ENCODE data around the gene ATG101.

Gene ATG101

GRCh38 chr12:52041035-52041434, 28.7 kb upstream of the ATG101 start:
- in situ Hi-C loops (cut with HindIII; ENCODE audit: low sequenced_read_pairs): no loop called here

DNA sequence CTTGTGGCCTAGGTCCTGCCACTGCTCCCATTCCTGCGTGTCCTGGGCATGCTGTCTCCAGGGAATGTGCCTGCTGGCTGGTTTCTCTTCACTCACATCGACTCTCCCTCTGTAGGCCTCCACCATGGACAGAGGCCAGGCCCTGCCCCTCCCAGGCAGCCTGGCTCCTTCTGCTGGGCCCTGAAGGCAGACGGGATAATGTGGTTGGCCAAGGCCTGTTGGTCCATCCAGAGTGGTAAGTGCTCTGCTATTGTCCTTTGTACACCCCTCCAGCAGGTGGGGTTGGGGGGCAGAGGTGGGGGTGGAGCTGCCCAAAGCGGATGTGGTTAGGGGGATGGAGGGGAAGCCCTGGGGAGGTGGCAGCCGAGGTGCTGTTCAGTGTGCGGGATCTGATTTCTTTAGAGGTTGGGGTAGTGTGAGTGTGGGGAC, 28.1 kb upstream of the ATG101 start:
- in situ Hi-C loops (cut with HindIII; ENCODE audit: low sequenced_read_pairs): no loop called here

DNA sequence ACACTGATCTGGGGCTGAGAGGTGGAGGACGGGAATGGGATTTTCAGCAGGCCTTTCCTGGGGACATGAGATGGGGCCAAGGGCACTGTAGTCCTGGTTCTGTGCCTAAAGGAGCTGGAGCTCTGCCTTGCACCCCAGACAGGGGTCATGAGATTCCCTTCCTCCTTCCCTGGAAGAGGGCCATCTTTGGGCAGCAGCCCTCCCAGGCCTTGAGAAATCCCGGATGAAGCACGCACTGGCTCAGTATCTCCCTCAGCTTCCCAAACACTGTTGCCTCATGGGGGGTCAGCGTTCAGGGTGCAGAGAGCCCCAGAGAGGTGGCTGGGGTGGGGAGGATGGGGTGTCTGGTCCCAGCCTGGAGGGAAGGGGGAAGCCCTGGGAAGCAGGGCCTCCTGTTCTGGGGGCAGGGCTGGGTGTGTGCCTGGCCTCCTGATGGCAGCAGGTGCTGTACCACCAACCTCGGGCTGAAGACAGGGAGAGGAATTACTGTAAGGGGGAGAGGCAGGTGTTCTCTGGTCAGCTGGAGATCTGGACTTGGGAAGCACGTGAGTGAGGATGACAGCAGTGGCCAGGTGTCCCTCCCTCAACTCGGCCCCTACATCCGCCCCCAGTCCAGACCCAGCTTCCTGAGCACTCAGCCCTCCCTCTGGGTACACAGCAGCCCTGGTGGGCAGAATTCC, 26.9 kb upstream of the ATG101 start:
- in situ Hi-C loops (cut with HindIII; ENCODE audit: low sequenced_read_pairs): no loop called here

DNA sequence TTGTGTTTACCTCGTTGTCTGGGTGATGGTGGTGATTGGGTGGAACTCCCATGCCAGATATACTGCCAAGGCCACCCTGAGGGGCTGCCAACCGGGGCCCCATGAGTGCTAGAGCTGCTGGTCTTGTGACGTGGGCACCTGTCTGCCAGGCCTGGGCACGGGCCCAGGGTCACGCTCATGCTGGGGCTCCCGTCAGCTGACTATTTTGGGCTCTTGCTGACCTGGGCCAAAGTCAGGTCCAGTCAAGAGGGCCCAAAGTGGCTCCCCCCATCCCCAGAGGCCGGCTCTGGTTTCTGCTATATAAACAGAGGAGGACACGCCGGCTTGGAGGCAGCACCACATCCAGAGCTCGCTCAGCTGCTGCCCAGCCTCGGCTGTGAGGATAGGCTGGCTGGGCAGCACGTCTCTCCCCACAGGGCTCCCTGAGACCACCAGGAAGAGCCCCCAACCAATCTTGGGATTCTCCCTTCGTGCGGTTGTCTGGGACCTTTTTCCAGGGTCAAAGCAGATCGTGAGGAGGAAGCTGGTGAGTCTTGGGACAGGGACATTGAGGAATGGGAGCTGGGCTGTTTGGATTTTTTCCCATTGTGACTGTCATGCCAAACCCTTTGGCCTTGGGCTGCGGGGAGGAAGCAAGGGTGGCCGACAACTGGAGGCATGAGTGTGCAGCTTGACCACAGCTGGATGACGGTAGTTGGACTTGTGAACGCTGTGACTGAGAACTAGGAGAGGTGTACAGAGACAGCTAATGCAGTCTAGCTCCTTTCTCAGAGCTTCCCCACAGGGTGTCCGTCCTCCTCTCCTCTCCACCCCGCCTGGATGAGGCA, 26.2 kb upstream of the ATG101 start:
- in situ Hi-C loops (cut with HindIII; ENCODE audit: low sequenced_read_pairs): no loop called here

- in situ Hi-C loops (cut with HindIII; ENCODE audit: low sequenced_read_pairs): no loop called here
Observed at GRCh38 chr12:52044292-52044983, 25.3 kb upstream of the ATG101 start.

GRCh38 chr12:52045794-52046199, 24.0 kb upstream of the ATG101 start:
- in situ Hi-C loops (cut with HindIII; ENCODE audit: low sequenced_read_pairs): no loop called here

GRCh38 chr12:52046859-52047258, 22.9 kb upstream of the ATG101 start:
- in situ Hi-C loops (cut with HindIII; ENCODE audit: low sequenced_read_pairs): no loop called here

- in situ Hi-C loops (cut with HindIII; ENCODE audit: low sequenced_read_pairs): no loop called here
Observed at GRCh38 chr12:52049286-52049685, 20.5 kb upstream of the ATG101 start.

GRCh38 chr12:52049688-52050087, 20.1 kb upstream of the ATG101 start:
- in situ Hi-C loops (cut with HindIII; ENCODE audit: low sequenced_read_pairs): no loop called here

DNA sequence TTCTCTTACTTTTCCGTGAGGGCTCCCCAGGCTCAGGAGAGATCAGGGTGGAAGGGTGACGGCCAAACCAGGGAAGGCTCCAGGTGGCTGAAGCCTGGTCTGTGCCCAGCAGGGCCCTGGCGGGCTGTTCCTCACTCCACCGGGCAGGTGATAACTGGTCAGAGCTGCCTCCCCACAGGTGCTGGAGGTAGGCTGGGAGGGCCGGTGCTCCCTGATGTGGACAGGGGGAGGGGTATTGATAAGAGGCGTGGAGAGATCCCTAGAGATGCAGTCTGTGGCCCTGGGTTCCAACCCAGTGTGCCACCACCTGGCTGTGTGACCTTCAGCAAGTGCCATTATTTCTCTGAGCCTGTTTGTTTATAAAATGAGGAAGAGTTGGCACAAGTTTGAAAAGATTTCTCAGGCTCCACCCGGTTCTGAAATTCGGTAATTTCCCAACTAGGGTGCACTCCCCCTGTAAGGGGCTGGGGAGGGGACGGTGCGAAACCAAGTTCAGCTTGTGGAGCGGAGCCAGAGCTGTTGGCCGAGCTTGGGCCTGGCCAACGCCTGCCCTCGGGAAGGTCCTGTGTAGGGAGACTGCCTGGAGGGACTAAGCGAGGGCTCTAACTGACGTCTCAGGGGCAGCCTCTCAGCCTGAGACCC, 19.5 kb upstream of the ATG101 start:
- in situ Hi-C loops (cut with HindIII; ENCODE audit: low sequenced_read_pairs): no loop called here

- in situ Hi-C loops (cut with HindIII; ENCODE audit: low sequenced_read_pairs): no loop called here
Observed at GRCh38 chr12:52050758-52051541, 18.8 kb upstream of the ATG101 start, which contains the start of gene NR4A1. Gene NR4A1, plus strand, starts transcription at chr12:52051442. Its CDS starts 2,887 bp downstream, at chr12:52054329.

GRCh38 chr12:52052468-52053186, 17.2 kb upstream of the ATG101 start:
- in situ Hi-C loops (cut with HindIII; ENCODE audit: low sequenced_read_pairs): no loop called here

DNA sequence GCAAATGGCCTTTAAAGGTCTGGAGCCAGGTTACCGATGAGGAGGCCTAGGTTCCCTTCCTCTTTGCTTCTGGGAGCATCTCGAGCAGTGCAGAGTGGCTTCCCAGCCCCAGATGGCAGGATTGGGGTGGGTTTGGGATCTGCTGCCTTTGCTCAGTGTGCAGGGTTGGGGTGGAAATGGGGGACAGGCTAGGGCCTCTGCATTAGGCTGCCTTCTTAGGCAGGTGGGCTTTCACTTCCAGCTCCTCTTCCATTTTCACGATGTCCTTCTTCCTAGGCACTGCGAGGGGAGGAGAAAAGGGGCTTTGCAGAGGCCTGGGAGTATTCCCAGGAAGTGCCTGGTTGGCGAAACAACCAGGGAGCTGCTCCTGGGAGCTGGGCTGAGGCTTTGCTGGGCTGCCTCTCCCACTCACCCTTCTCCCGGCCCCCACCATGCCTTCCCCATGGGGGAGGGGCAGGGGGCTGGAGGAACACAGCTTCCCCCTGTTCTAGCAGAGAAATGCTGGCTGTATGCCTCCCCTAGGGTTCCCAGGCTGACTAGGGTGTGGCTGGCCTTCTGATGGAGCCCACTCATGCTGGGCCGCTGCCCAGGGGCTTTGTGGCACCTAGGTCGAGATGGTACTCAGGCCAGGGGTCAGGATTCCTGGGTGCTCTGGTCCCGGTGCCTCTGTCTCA, 16.1 kb upstream of the ATG101 start:
- in situ Hi-C loops (cut with HindIII; ENCODE audit: low sequenced_read_pairs): no loop called here

- in situ Hi-C loops (cut with HindIII; ENCODE audit: low sequenced_read_pairs): no loop called here
Observed at GRCh38 chr12:52054231-52054832, 15.4 kb upstream of the ATG101 start.

GRCh38 chr12:52054833-52055730, 14.7 kb upstream of the ATG101 start:
- in situ Hi-C loops (cut with HindIII; ENCODE audit: low sequenced_read_pairs): no loop called here

DNA sequence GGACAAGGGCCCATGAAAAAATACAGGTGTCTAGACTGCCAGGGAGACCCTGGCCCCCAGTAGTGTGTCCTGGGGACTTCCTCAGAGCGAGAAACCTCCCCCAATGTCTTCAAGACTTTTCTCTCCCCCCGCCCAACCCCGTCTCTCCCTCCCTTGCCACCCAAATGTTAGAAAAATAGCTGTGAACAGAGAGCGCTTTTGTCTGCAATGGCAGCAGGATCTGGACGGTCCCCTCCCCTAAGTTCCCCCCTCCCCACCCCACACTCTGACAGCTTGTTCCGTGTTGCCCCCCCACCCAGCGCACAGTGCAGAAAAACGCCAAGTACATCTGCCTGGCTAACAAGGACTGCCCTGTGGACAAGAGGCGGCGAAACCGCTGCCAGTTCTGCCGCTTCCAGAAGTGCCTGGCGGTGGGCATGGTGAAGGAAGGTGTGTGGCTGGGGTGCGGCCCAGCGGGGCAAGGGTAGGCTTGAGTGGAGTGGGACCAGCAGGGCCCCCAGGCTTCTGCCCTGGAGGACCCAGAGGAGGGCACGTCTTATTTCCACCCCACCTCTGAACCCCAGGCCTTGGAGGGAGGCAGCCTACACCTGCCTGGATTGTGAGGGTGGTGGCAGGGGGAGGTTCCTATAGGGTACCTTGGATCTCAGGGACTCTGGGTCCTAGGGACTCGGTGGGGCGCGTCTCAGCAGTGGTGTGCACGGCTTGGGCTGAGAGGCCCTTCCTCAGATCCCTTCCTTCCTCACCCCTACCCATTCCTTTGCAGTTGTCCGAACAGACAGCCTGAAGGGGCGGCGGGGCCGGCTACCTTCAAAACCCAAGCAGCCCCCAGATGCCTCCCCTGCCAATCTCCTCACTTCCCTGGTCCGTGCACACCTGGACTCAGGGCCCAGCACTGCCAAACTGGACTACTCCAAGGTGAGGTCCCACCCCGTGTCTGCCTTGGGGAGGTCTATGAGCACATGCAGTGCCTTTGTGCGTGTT, 13.8 kb upstream of the ATG101 start:
- in situ Hi-C loops (cut with HindIII; ENCODE audit: low sequenced_read_pairs): no loop called here
